Gastroesophageal sphincter (tissue), 4 donors: ENCODE results near the gene FAT1. TPM values are rescaled to one million over a fixed set of nuclear protein-coding genes. Genes with fewer than 3 reads are reported as not detected.
A peak's percentile ranks its signal among the peaks of the same experiment; 100 is the strongest.

ENCODE experiments used
- ATAC-seq: fragments of 150-250 bp; one replicate; pipeline ENCODE4 v1.9.1; 2016; ENCODE audit warnings: mild to moderate bottlenecking, moderate library complexity
- H3K27ac ChIP-seq, 4 donors: fragments of 200-600 bp; sonication (generic) in 3 of 4; 1 replicate in 3 of 4; 2 replicates in 1 of 4; pipeline ENCODE4 v1.5.1; 2016 to 2019
- H3K27me3 ChIP-seq: fragments of 200-600 bp; sonication (generic); one replicate; pipeline ENCODE4 v1.5.1; 2019
- H3K36me3 ChIP-seq, 2 donors: fragments of 200-600 bp; sonication (generic); one replicate each; pipeline ENCODE4 v1.5.1; 2019; ENCODE audit warnings: control low read depth in 1 of 2
- H3K4me1 ChIP-seq, 3 donors: fragments of 200-600 bp; sonication (generic); 1 replicate in 2 of 3; 2 replicates in 1 of 3; pipeline ENCODE4 v1.5.1; 2016 to 2019; ENCODE audit warnings: control low read depth in 2 of 3
- H3K4me3 ChIP-seq, 2 donors: fragments of 200-600 bp; sonication (generic); one replicate each; pipeline ENCODE4 v1.5.1; 2019; ENCODE audit warnings: mild to moderate bottlenecking in 1 of 2, moderate library complexity in 1 of 2
- H3K9me3 ChIP-seq, 3 donors: fragments of 200-600 bp; sonication (generic); one replicate each; pipeline ENCODE4 v1.5.1; 2017 to 2019; ENCODE audit warnings: control low read depth in 2 of 3
- CTCF ChIP-seq, 4 experiments: fragments of 200-600 bp in 2 of 4; fragments of 450-650 bp in 2 of 4; sonication (generic) in 1 of 4; IDR thresholded peaks; one replicate each; pipeline ENCODE4 v1.5.1; 2017 to 2019; ENCODE audit warnings: antibody characterized with exemption in 4 of 4, mild to moderate bottlenecking in 2 of 4, moderate library complexity in 2 of 4
- EP300 ChIP-seq: sonication (generic); formaldehyde crosslinking; IDR thresholded peaks from one replicate; pipeline ENCODE4 v1.6.1; 2017; ENCODE audit warnings: antibody characterized with exemption, mild to moderate bottlenecking
- POLR2A ChIP-seq, 2 donors: fragments of 450-650 bp; IDR thresholded peaks; one replicate each; pipeline ENCODE4 v1.6.1; 2017; ENCODE audit warnings: antibody characterized with exemption in 2 of 2, mild to moderate bottlenecking in 2 of 2, moderate library complexity in 1 of 2
- POLR2AphosphoS5 ChIP-seq: sonication (generic); formaldehyde crosslinking; IDR thresholded peaks from one replicate; pipeline ENCODE4 v1.6.1; 2017; ENCODE audit warnings: antibody characterized with exemption
- WGBS, 2 donors: methylation state at CpG; one replicate each; pipeline ENCODE4 v1.1.5; 2018; ENCODE audit warnings: low coverage in 1 of 2; 5-methylcytosine and 5-hydroxymethylcytosine counted together
- total RNA-seq, 4 donors: library from RNA; depleted of rRNA; stranded (reverse); fragments of >200 nt; gene quantifications; one replicate each; pipeline ENCODE4 v1.1.0, GENCODE V29; 2016

FAT1 gene
- total RNA-seq, 4 donors from 2014 or later = 84.4 to 279 (median 154) TPM

GRCh38 chr4:186724058-186724863 lies 605 bp upstream of the FAT1 start:
- no peaks in the 10 kb centered on the region for H3K27me3 ChIP-seq
- peak overlapping the region; percentile 73 to 92 for H3K4me3 ChIP-seq
- TF ChIP-seq EP300 (no peak), CTCF (IDR thresholded peaks at IDR 0.05) (no peak), POLR2A (IDR thresholded peaks at IDR 0.05) (no peak), POLR2AphosphoS5 (no peak)
- H3K4me1 ChIP-seq = peaks cover 0 to 50% (median 0%) of the 10 kb centered on the region in 3 donors
- H3K9me3 ChIP-seq = peaks cover 0 to 8% (median 0%) of the 10 kb centered on the region in 3 donors
- ATAC-seq = peak; percentile 46
- peak overlapping the region; percentile 88 to 99 (median 96) for H3K27ac ChIP-seq
- no peaks in the 10 kb centered on the region for H3K36me3 ChIP-seq
- WGBS, 2 donors = 0 to 2% methylated on average over 7 to 11 of the region's 62 CpGs

- H3K9me3 ChIP-seq = peaks cover 0 to 10% (median 0%) of the 10 kb centered on the region in 3 donors
- peak overlapping the region; percentile 73 to 92 for H3K4me3 ChIP-seq
- peak; percentile 25 for ATAC-seq
- 0% methylated on average over 3 to 6 of the region's 16 CpGs for WGBS, 2 donors
- H3K27ac ChIP-seq = peak overlapping the region; percentile 88 to 99 (median 96)
- H3K27me3 ChIP-seq = no peaks in the 10 kb centered on the region
- H3K36me3 ChIP-seq = no peaks in the 10 kb centered on the region
- peaks cover 0 to 48% (median 0%) of the 10 kb centered on the region in 3 donors for H3K4me1 ChIP-seq
- no peak for TF ChIP-seq POLR2A (IDR thresholded peaks at IDR 0.05)
- no peak for TF ChIP-seq POLR2AphosphoS5
Measured at GRCh38 chr4:186722796-186723291, 812 bp downstream of the FAT1 start.

GRCh38 chr4:186719925-186720694 lies 3.5 kb downstream of the FAT1 start:
- Histone ChIP-seq H3K36me3 (no peaks in the 10 kb centered on the region), H3K9me3 (peaks cover 0 to 10% (median 0%) of the 10 kb centered on the region in 3 donors), H3K27ac (no peak overlapping the region), H3K27me3 (no peaks in the 10 kb centered on the region), H3K4me3 (no peak overlapping the region), H3K4me1 (peaks cover 0 to 42% (median 0%) of the 10 kb centered on the region in 3 donors)
- ATAC-seq = no peak
- 85 to 89% methylated on average over 3 to 4 of the region's 4 CpGs for WGBS, 2 donors
- TF ChIP-seq EP300 (no peak), POLR2AphosphoS5 (no peak), CTCF (IDR thresholded peaks at IDR 0.05) (peak in 2 of 4 experiments; percentile 33 to 37), POLR2A (IDR thresholded peaks at IDR 0.05) (no peak)

GRCh38 chr4:186717556-186717955 lies 6.1 kb downstream of the FAT1 start:
- WGBS, 2 donors = 73 to 75% methylated on average over 4 of the region's 4 CpGs
- ATAC-seq = no peak
- Histone ChIP-seq H3K27me3 (no peaks in the 10 kb centered on the region), H3K27ac (no peak overlapping the region), H3K36me3 (no peaks in the 10 kb centered on the region), H3K9me3 (peaks cover 0 to 10% (median 0%) of the 10 kb centered on the region in 3 donors), H3K4me1 (peaks cover 0 to 38% (median 0%) of the 10 kb centered on the region in 3 donors), H3K4me3 (no peak overlapping the region)
- TF ChIP-seq CTCF (IDR thresholded peaks at IDR 0.05) = no peak
- TF ChIP-seq POLR2AphosphoS5 = no peak
- TF ChIP-seq EP300 = no peak
- TF ChIP-seq POLR2A (IDR thresholded peaks at IDR 0.05) = no peak

- Histone ChIP-seq H3K27ac (no peak overlapping the region), H3K4me1 (peaks cover 0 to 37% (median 0%) of the 10 kb centered on the region in 3 donors), H3K4me3 (no peak overlapping the region), H3K9me3 (peaks cover 0 to 10% (median 0%) of the 10 kb centered on the region in 3 donors), H3K27me3 (no peaks in the 10 kb centered on the region), H3K36me3 (no peaks in the 10 kb centered on the region)
- no peak for ATAC-seq
- TF ChIP-seq POLR2A (IDR thresholded peaks at IDR 0.05) = no peak
- no peak for TF ChIP-seq POLR2AphosphoS5
- TF ChIP-seq EP300 = no peak
- no peak for TF ChIP-seq CTCF (IDR thresholded peaks at IDR 0.05)
- WGBS, 2 donors = 71 to 72% methylated on average over 4 to 5 of the region's 5 CpGs
Measured at GRCh38 chr4:186715077-186715476, 8.6 kb downstream of the FAT1 start.
